GM12875 (cell line): ENCODE results near the gene CACUL1.

Experiments
- H3K4me3 ChIP-seq: one replicate; pipeline ENCODE4 v1.5.1; 2011; ENCODE audit warnings: low read depth, low read length, control low read depth
- CTCF ChIP-seq: IDR thresholded peaks from 2 replicates; pipeline ENCODE4 v1.5.1; 2011; ENCODE audit warnings: low read depth, mild to moderate bottlenecking, control low read depth, inconsistent platforms, low read length, moderate library complexity, borderline replicate concordance; ENCODE audit not compliant: insufficient read depth

The CACUL1 gene

DNA sequence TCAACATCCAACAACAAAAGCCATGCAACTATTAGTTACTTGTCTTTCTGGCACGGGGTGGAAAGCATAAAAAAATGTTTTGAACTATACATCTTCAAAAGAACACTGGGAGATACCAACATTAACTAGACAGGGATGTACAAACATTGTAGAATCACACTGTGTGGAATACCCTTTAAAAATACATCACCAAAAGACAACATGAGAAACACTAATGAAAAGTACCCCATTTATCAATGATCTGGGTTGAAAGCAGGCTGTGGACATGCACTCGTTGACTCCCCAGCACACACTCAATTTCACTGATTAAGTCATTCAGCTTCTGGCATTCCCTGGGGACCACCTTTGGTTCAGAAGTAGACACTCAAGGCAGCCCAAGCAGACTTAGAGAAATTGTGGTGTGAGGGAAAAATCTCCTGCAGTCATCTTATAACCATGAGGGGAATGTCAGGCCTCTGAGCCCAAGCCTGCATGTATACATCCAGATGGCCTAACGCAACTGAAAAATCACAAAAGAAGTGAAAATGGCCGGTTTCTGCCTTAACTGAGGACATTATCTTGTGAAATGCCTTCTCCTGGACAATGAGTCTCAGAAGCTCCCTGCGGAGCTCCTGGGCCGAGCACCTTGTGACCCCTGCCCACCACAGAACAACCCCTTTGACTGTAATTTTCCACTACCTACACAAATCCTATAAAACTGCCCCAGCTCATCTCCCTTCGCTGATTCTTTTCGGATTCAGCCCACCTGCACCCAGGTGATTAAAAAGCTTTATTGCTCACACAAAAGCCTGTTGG lies 53.0 kb downstream of the CACUL1 start:
- H3K4me3 ChIP-seq, result no peak overlapping the region
- no peak for TF ChIP-seq CTCF

GRCh38 chr10:118698421-118698820 lies 56.3 kb downstream of the CACUL1 start:
- TF ChIP-seq CTCF, result no peak
- H3K4me3 ChIP-seq, result no peak overlapping the region

GRCh38 chr10:118694848-118695247 lies 59.9 kb downstream of the CACUL1 start:
- no peak for TF ChIP-seq CTCF
- H3K4me3 ChIP-seq, result no peak overlapping the region

DNA sequence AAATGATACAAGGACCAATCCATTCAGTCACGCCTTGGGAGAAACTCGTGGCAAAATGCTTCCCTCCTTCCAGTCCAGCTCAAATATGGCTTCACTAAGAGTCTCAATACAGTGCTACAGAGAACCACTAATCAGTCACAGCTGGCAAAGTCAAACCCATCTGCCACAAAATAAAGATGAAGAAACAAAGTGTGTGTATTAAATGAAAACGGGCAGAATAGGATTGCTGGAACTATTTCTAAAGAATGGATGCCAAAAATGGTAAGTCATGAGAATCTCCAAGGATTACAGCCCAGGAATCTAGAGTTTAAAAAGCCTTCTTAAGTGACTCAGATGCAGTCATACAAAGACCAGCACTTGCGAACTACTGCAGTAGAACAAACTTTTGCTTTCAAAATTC lies 61.9 kb downstream of the CACUL1 start:
- H3K4me3 ChIP-seq, result no peak overlapping the region
- TF ChIP-seq CTCF, result no peak

DNA sequence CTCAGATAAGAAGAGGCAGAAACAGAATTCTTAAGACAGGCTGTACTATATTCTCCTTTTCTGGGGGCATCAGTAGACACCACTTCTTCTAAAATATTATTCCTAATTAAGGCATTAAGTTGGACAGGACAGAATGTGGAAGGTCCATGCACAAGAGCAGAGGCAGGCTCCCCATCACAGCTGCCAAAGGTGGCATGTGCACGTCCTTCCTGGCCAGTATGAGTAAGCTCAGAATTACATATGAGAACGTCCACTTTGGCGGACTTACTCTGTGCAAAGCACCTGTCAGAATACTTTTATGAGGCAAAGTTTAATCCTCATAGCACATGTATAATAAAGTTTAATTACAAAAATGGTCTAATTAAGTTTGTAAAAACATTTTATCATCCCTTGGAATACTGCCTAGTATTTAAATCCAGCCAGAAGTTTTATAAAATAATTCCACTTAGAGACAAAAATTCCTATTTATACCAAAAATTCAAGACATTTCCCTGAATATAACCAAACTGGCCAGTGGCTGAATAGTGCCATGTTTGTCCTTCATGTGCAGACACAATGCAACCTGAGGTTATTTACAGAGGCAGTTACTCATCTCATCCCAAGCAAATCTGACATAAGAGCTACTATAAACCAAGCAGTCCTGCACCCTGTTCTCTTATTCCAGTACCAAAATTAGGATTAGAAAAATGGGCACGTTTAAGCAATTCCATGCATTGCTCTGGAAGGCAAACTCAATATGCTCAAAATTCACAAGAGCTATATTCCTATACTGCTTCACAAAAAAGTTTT lies 65.5 kb downstream of the CACUL1 start:
- TF ChIP-seq CTCF, result no peak
- H3K4me3 ChIP-seq, result no peak overlapping the region

GRCh38 chr10:118687472-118687871 lies 67.3 kb downstream of the CACUL1 start:
- H3K4me3 ChIP-seq, result no peak overlapping the region
- no peak for TF ChIP-seq CTCF
